ENCODE results near the gene OR56A1.
"Not testable (repeated sequence)": the region's sequence is repeated elsewhere in the genome, so short reads cannot be mapped to it uniquely, and the experiment has no call there.

Gene OR56A1

DNA sequence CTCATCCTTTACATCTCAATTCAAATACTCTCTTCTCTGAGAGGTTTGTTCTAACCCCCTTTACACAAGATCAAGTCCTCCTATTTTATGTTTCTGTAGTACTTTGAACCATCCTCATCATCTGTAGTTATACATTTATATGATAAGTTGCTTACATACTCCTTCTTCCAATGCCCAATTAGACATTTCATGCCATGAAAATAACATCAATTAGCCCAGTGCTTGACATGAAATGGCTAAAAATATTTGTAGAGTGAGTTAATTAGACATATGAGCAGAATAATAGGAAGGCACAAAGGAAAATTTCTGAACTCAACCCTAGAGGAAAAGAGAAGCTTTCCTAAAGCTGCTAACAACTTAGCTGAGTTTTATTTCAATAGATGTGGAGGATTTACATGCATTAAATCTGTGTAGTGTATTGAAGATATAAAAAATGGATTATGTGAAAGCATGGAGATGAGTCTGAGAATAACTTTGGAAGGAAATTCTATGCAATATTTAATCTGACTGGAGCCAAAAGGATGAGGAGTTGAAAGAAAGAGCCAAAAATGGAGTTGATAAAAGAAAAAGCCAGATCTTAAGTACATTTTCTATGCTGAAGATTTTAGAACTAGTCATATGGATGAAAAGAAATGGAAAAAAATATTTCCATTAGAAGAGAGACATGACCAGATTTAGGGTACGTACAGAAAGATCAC is at the start of gene OR56A1:
Gene OR56A1 (minus strand): TSS at position 51 of the 698 bp plus-strand sequence. CDS start 3,066 bp downstream, outside the sequence.
- DNase-seq: no peak

GRCh38 chr11:6079463-6079862 is 48.9 kb upstream of the OR56A1 start:
- DNase-seq: no peak

DNA sequence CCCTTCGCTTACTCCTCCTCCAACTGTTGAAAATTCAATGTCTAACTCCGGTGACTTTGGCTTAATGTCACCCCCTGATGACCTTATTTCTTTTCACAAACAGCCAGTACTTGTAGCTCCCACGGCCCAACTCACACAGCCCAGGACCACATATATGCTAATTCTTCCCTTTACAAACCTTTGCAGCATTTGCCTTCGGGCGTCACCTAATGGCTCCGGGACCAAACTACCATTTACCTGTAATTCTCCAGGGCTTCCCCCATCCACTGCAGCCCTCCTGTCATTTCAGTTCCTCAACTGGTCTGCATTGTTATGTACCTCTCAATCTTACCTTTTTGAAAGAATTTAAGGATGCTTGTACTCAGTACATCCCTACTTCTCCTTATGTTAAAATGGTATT is 47.2 kb upstream of the OR56A1 start:
- DNase-seq: no peak

- DNase-seq: not testable (repeated sequence)
These were observed 45.9 kb upstream of the OR56A1 start for GRCh38 chr11:6076443-6076842.

GRCh38 chr11:6067502-6067901 is 36.9 kb upstream of the OR56A1 start:
- DNase-seq: no peak

DNA sequence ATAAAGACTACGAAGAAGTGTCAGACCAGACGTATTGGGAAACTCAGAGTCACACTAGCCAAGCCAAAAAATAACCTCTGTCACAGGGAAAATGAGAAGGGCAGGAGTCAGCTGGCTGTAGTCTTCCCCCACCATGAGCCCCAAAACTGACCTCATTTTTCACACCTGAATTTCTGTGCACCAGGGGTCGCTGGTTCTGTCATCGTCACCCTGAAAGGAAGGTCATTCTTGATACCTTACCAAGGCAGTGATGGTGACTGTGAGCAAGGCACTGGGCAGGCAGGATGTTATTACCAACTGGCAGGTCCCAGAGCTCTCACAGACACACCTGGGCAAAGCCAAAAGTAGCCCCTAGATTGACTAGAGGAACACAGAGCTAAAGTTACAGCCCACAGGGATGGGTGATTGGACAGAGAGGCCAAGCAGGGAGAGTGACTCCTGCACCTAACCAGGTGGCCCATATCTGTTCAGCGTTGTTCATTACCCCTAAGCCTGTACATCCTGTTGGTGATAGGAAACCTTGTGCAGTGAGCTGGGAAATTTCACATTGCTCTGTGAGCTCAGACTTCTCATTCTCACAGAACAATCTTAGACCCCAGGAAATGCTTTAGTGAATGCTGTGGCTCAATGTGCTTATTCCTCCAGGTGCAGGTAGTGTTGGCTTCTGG is 32.3 kb upstream of the OR56A1 start:
- DNase-seq: no peak

DNA sequence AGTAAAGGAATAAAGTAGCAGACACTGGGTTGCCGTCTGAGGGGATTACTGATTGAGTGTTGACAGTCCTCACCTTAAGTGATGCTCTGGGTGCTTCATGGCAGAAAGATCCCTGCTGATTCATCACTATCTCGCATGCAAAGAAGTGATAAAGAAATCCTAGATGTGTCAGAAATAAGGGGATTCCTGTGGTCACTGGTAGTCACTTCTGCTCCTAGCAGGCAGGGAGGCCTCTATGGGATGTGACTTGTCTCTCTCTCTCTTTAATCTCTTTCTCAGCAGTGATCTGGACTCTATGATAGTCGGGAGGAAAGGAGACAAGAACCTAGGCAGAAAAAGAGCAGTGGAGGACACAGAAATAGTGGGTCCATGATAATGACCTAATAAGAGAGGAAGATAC is 30.9 kb upstream of the OR56A1 start:
- DNase-seq: no peak

DNA sequence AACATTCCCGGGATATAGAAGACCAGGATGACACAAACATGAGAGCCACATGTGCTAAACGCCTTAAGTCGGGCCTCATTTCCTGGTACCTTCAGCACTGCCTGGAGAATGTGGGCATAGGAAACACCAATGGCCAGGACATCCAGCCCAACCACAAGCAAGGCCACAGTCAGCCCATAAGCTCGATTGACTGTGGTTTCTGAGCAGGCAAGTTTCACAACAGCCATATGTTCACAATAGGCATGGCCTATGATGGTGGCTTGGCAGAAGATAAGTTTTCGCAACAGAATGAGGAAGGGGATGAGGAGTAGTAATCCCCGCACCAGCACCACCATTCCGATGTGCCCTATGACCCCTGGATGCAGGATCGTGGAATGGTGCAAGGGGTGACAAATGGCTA is 26.9 kb upstream of the OR56A1 start:
- DNase-seq: no peak

DNA sequence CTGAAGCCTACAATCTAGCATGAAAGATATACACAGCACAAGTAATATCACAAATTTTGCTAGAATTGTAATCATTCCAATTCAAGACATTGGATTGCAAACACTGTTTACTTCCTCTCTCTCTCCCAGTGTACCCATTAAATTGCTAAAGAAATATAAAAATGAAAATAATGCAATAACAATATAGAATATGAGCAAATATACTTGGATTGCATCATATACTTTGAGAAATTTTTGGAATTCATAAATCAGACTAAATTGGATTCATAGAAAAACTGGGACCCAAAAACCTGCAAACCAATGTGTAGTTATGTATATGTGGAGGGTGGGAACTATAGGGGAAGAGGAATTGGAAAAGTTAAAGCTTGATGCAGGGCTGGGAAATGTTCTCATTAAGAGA is 25.0 kb upstream of the OR56A1 start:
- DNase-seq: no peak

DNA sequence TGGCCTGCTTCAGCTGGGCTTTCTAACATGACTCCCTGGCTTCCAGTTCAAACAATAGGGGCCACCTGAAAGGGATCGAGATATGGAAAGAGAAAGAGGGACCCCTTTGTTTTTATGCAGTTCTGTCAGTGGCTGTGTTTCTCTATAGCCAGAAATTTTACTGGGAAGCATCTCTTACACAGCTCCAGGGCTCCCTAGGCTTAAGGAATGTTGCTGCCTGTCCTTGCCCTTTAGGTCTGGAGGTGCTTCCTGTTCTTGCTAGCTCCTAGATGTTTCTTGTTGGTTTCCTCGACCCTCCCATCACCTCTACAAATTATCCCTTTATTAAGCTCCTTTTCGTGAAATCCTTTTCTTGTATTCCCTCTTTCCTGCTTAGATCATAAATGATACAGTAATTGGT is 21.8 kb upstream of the OR56A1 start:
- DNase-seq: no peak

GRCh38 chr11:6040874-6041273 is 10.3 kb upstream of the OR56A1 start:
- no peak for DNase-seq

GRCh38 chr11:6027501-6027900 is 3.1 kb downstream of the OR56A1 start:
- DNase-seq: no peak

- no peak for DNase-seq
These were observed 5.5 kb downstream of the OR56A1 start for GRCh38 chr11:6025056-6025455.

- no peak for DNase-seq
These were observed 7.6 kb downstream of the OR56A1 start for GRCh38 chr11:6022956-6023355.

DNA sequence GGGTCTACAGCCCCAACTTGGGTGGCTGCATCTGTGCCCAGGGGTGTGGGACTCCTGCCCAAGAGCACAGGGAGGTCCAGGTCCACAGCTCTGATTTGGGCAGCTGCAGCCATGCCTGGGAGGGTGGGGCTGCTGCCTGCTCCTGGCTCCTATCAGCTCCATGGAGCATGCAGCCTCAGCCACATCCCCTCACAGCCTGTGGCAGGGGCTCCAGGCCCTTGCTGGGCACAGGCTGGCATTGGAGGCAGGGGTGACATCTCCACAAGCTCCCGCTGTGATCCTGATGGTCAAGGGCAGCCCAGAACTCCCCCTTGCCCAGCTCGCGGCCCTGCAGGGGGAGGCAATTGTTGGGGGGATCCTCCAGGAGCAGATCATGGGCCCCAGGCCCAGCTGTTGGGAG is 17.5 kb downstream of the OR56A1 start:
- DNase-seq: no peak

GRCh38 chr11:6012035-6012668 is 18.4 kb downstream of the OR56A1 start:
- no peak for DNase-seq

DNA sequence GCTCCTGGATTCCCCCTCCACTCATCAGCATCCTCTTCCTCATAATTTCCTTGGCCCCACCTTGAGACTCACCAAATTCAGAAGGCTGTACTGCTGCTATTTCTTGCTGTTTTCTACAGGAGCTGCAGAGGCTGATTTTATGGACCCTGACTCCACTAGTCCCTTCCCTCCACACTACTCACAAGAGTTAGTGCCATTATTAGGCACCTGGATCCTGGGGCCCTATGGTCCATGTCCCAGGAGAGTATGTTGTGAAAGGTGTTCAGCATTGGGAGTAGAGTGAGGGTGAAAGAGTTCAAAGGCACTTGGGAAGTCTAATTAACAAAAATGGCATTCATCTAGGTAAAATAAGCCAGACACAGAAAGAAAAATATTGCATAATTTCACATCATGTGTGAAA is 23.7 kb downstream of the OR56A1 start, which contains the start of gene OR56A4:
Gene OR56A4 (minus strand): TSS at position 101 of the 400 bp plus-strand sequence. CDS start 3,954 bp downstream, outside the sequence.
- no peak for DNase-seq

- DNase-seq: no peak
These were observed 24.2 kb downstream of the OR56A1 start for GRCh38 chr11:6006395-6006794.

DNA sequence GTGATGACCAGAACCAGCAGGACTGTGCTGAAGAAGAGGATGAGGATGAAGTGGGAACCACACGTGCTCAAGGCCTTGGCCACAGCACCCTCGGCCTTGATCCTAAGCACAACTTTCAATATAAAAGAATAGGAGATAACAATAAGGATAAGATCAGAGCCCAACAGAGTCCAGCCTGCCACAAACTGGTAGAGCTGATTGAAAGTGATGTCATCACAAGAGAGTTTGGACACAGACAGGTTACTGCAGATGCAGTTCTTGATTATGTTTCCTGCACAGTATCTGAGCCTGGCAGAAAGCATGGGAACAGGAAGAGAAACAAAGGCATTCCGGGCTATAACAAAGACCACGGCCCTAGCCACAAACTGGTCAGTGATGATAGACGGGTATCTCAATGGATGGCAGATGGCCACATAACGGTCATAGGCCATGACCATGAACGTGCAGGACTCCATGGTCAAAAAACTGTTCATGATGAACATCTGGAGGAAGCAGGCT is 28.3 kb downstream of the OR56A1 start:
- no peak for DNase-seq

DNA sequence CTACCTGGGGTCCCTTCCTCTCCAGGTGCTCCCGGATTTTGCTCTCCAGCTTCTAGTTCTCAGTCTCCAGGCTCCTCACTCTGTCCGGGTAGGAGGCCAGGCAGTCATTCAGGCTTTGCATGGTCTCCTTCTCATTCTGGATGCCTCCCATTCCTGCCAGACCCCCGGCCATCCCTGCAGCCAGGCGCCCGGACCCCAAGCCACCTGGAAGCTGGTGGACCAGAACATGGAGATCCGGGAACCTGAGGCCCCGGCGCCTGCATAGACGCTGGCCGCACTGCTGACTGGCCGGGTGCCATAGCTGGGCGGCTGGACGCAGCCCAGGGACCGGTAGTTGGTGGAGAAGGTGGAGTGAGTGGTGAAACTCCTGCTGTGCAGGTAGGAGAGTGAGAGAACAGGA is 35.8 kb downstream of the OR56A1 start:
- DNase-seq: no peak

- DNase-seq: no peak
These were observed 37.8 kb downstream of the OR56A1 start for GRCh38 chr11:5992604-5993251.

GRCh38 chr11:5992150-5992549 is 38.4 kb downstream of the OR56A1 start:
- DNase-seq: no peak

DNA sequence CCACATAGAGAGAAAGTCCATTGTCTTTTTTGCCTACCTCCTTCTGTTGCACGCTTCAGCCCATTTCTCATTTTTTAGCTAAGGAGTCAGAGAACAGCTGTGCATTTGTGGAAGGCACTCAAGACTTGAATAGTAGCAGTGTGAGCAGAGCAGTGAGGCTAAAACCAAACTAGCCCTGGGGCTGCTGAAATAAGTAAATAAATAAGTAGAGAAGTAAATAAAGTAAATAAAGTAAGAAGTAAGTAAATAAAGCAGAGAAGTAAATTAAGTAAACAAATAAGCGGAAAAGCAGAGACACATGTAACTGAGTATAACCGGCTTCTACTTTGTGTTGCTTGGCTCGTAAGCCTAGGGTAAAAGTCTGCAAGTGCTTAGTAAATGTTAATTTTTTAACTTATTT is 41.4 kb downstream of the OR56A1 start:
- no peak for DNase-seq

All from stimulated activated CD4-positive, alpha-beta T cell treated with anti-CD3 and anti-CD28 coated beads, Interleukin-4, amount 100 ng/mL, for 4 hours (primary cell).